Raji (cell line): ENCODE measurements around the gene FHOD1.

Experiments used
- POLR2A ChIP-seq: IDR thresholded peaks from 2 replicates; pipeline ENCODE4 v1.6.1; 2011; ENCODE audit warnings: low read depth, low read length, control low read depth; ENCODE audit not compliant: insufficient read depth

The FHOD1 gene

DNA sequence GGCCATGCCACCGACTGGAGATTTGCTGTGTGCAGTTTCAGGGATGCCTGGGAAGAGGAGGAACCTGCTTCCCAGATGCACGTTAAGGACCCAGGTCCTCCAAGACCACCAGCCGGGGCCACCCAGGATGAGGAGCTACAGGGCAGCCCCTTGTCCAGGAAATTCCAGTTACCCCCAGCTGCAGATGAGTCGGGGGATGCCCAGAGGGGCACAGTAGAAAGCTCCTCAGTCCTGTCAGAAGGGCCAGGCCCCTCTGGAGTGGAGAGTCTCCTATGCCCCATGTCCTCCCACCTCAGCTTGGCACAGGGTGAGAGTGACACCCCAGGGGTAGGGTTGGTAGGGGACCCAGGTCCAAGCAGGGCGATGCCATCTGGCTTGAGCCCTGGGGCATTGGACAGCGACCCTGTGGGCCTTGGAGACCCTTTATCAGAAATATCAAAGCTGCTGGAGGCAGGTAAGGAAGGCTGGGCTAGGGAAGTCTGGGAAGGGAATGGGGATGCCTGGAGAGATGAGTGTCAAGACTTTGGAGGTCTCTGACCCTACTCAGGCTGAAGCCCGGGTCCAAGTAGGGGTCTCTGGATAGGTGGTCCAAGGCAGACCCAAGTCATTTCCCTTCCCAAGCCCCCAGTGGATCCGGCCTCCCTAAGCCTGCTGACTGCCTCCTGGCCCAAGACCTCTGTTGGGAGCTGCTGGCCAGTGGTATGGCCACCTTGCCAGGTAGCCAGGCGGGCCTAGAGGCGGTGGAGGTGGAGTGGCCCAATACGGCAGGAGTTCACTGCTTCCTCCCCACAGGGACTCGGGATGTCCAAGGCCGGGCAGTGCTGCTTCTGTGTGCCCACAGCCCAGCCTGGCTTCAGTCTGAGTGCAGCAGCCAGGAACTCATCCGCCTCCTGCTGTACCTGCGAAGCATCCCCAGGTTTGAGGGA, 33.1 kb upstream of the FHOD1 start:
- TF ChIP-seq POLR2A, result no peak

- peak; percentile 50 for TF ChIP-seq POLR2A
These were observed 32.2 kb upstream of the FHOD1 start, which contains the start of gene PLEKHG4 for GRCh38 chr16:67279296-67280089. PLEKHG4 (plus strand) TSS chr16:67279532; CDS start chr16:67280045, 513 bp downstream.

- no peak for TF ChIP-seq POLR2A
These were observed 31.6 kb upstream of the FHOD1 start for GRCh38 chr16:67278773-67279295.

GRCh38 chr16:67277999-67278772, 30.9 kb upstream of the FHOD1 start:
- TF ChIP-seq POLR2A, result no peak

DNA sequence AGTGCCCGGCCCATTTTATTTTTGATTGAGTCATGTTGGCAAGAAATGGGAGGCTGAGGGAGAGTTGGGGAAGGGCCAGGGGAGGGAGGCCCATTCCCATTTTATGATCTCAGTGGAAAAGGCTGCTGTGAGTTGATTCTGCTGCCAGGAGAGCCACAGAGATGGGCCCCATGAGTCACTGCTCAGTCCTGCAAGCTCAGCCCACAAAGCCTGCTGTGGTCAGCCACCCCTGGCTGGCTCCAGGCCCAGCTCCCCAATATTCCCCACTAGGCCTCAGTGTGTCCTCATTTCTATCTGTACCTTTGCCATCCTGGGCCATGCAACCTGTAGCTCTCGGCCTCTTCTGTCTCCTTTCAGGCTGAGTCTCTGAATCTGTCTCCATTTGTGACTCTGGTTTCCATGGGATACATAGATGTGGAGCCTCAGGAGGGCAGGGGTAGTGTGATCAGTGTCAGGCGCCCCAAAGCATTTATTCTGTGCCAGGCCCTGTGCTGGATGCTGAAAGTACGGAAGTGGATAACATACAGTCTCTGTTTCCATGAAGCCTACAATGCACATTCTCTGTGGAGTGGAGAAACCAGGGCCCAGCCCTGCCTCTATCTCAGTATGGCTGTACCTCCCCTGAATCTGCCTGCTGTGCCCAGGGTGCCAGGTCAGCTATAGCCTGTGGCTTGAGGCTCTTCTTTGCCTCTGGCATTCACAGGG, 30.2 kb upstream of the FHOD1 start:
- TF ChIP-seq POLR2A, result no peak

DNA sequence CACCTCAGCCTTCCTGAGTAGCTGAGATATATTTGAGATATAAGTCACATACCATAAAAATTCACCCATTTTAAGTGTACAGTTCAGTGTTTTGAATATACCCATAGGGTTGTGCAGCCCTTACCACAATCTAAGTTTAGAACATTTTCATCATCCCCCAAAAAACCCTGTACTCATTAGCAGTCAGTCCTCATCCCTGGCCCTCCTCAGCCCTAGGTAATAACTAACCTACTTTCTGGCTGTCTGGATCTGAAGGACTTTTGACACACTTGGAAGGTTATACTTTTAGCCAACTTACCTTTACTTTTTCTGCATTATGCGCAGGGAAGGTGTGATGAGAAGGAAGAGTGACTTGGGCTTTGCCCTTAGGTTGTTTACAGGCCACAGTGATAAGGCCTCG, 28.0 kb upstream of the FHOD1 start:
- no peak for TF ChIP-seq POLR2A

DNA sequence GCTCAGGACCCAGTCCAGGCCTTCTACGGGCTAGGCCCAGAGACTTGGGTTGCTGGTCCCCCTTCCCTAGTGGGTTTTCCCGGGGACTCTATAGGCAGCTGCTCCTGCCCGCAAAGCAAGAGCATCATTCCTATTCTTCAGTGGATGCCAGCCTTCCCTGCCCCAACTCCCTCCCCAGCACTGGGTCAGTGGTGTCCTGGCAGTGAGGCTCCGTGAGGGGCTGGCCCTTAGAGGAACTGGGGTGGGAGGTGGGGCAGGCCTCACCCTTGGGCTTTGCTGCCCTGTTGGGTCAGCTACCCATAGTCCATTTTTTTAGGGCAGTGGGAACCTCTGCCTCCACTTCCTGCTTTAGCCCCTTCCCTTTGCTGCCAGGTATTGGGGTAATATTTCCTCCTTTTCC, 24.2 kb upstream of the FHOD1 start:
- TF ChIP-seq POLR2A, result no peak

GRCh38 chr16:67270931-67271338, 23.7 kb upstream of the FHOD1 start:
- peak; percentile 15; the same call in 1 of the 2 replicates for TF ChIP-seq POLR2A

DNA sequence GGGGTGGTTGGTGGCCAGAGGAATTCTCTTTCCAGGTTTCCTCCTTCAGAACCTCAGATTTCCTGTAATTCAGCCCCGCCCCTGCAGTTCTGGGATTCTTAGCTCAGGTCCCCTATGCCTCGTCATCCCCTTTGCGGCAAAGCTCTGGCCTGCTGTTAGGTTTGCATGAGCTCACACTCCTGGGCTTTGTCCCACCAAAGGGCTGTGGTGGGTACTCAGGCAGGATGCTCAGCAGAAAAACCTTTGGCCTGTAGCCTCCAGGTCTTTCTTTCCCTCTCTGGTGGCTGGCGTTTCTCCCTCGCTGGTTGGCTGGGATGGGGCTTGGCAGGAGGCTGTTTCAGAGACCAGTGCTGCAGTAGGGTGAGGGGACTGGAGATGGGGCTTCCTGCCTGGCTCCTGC, 22.5 kb upstream of the FHOD1 start:
- TF ChIP-seq POLR2A, result no peak

GRCh38 chr16:67268136-67268579, 20.9 kb upstream of the FHOD1 start:
- TF ChIP-seq POLR2A, result no peak

GRCh38 chr16:67265834-67266233, 18.6 kb upstream of the FHOD1 start:
- TF ChIP-seq POLR2A, result no peak

DNA sequence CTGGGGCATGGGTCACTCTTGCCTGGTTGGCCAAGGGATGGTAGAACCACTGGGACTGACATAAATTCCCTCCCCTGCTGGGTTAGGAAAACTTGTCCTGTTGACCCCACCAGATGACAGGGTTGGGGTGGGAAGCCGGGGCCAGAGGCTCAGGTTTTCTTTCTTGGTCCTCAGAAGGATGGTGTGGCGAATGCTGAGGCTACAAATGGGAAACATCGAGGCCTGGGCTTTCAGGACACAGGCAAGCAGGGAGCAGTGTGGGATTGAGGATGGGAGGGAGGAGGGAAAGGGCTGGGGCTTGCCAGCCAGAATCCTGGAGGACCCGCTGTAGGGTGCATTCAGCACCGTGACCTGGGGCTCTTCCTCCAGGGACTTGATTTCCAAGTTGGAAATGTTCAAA, 17.6 kb upstream of the FHOD1 start:
- no peak for TF ChIP-seq POLR2A

- no peak for TF ChIP-seq POLR2A
These were observed 17.0 kb upstream of the FHOD1 start for GRCh38 chr16:67264277-67264676.

GRCh38 chr16:67263201-67263600, 15.9 kb upstream of the FHOD1 start:
- TF ChIP-seq POLR2A, result no peak
